Stomach (tissue), 4 donors: ENCODE results near the gene MRC1.

Source experiments
- CTCF ChIP-seq, 7 experiments: fragments of 450-650 bp in 4 of 7; fragments of 200-600 bp in 3 of 7; sonication (generic) in 3 of 7; IDR thresholded peaks; one replicate each; pipeline ENCODE4 v1.5.1; 2016 to 2019; ENCODE audit warnings: antibody characterized with exemption in 7 of 7, control low read depth in 2 of 7, mild to moderate bottlenecking in 1 of 7
- EP300 ChIP-seq: sonication (generic); formaldehyde crosslinking; IDR thresholded peaks from one replicate; pipeline ENCODE4 v1.6.1; 2017; ENCODE audit warnings: antibody characterized with exemption
- POLR2A ChIP-seq, 4 donors: fragments of 450-650 bp; IDR thresholded peaks; one replicate each; pipeline ENCODE4 v1.6.1; 2016; ENCODE audit warnings: antibody characterized with exemption in 4 of 4, control low read depth in 2 of 4, mild to moderate bottlenecking in 1 of 4, moderate library complexity in 1 of 4
- POLR2AphosphoS5 ChIP-seq, 3 donors: sonication (generic); formaldehyde crosslinking; IDR thresholded peaks; one replicate each; pipeline ENCODE4 v1.6.1; 2016; ENCODE audit warnings: antibody characterized with exemption in 3 of 3

- TF ChIP-seq CTCF (IDR thresholded peaks at IDR 0.05): no peak
- TF ChIP-seq POLR2A (IDR thresholded peaks at IDR 0.05): no peak
- TF ChIP-seq EP300: no peak
- TF ChIP-seq POLR2AphosphoS5 (IDR thresholded peaks at IDR 0.05): no peak
Observed at GRCh38 chr10:17871036-17871435, 61.9 kb downstream of the MRC1 start.
